ENCODE data around the gene MAN1A2.
A peak's percentile ranks its signal among the peaks of the same experiment; 100 is the strongest.
"Not testable (repeated sequence)": the region's sequence is repeated elsewhere in the genome, so short reads cannot be mapped to it uniquely, and the experiment has no call there.

Gene MAN1A2

DNA sequence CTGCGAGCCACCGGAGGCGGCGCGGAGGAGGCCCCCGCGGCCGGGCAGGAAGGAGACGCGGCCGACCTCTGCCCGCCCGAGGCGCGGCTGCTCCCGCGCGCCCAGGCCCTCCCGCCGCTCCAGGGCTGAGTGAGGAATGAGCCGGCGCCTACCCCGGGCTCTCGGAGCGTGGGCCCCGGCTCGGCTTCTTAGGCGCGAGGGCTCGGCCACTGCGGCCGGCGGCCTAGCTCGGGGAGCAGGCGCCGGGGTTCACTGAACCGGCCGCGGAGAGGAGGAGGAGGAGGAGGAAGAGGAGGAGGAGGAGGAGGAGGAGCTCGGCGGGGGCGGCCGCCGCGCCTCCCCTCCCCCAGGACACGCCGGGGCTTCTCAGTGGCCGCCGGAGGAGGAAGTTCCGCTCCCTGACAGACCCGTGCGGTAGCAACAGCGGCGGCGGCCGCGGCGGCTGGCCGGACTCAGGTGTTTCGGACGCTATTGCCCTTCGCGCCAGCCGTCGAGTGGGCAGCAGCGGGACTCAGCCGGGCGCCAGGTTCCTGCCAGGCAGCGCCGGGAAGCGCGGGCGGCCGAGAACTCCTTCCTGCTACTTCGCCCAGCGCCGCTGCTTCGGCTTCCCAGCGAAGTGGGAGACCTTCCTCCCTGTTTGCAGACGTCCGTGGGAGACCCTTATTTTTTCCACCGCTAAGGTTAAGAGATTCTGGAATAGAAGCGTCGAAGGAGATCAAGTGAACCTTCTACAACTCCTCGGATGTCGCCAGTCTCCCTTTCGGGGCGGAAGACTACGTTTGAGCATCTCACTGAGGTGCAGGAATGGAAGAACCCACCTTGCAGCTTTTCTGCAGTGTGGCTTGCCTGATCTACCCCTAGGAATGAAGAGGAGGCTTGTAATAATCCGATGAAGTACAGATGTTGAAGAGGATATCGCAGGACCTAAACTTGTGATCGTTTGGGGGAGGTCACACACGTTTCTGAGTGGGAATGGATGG is at the start of gene MAN1A2:
MAN1A2 (plus strand) TSS at position 404 of the 980 bp plus-strand sequence. CDS start 735 bp downstream, outside the sequence.
- peak; percentile 18 for DNase-seq (ENCODE audit: low read depth, low spot score)

DNA sequence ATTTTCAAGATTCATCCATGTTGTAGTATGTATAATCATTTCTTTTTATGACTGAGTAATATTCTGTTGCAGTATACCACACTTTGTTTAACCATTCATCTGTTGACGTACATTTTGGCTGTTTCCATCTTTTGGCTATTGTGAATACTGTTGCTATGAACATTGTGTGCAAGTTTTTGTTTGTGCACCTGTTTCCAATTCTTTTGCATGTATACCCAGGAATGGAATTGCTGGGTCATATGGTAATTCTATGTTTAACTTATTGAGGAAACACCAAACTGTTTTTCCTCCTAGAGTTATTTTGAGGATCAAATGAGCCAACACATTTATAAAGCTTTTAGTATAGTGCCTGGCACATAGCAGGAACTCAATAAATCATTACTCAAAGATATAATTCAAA is 49.2 kb upstream of the MAN1A2 start:
- no peak for DNase-seq (ENCODE audit: low read depth, low spot score)

DNA sequence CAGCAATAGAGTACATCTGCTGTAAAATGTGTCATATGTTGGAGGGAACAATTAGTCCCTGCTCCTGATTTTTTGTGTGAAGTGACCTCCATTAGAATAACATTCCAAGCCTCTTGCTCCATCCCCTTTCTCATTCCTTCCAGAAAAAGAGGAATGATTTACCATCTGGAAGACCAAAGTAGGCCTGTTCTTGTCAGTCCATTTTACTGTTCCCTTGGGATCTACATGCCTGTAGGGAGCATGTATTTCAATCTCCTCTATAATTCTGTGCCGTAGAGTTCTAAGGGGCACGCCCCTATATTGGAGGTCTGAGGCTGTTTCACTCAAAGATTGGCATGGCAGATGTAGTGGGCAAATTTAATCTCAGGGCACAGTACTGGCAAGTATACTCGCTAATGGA is 48.8 kb upstream of the MAN1A2 start:
- DNase-seq (ENCODE audit: low read depth, low spot score), result no peak

DNA sequence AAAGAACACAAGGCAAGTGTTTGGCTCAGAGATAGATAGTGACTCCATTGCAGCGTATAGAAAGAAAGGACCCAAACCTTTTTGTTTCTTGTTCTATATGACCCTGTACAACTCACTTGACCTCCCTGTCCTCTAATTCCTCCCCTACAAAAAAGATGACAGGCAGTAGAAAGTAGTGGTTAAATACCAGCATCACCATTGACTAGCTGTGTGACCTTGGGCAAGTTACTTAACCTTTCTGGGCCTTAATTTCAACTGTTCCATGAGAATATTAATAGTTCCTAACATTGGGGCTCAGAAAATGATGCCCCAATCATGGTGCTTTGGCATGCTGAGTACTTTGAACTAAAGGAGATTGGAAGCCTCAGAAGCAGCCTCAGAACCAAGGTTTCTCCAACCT is 46.7 kb upstream of the MAN1A2 start:
- DNase-seq (ENCODE audit: low read depth, low spot score), result no peak

DNA sequence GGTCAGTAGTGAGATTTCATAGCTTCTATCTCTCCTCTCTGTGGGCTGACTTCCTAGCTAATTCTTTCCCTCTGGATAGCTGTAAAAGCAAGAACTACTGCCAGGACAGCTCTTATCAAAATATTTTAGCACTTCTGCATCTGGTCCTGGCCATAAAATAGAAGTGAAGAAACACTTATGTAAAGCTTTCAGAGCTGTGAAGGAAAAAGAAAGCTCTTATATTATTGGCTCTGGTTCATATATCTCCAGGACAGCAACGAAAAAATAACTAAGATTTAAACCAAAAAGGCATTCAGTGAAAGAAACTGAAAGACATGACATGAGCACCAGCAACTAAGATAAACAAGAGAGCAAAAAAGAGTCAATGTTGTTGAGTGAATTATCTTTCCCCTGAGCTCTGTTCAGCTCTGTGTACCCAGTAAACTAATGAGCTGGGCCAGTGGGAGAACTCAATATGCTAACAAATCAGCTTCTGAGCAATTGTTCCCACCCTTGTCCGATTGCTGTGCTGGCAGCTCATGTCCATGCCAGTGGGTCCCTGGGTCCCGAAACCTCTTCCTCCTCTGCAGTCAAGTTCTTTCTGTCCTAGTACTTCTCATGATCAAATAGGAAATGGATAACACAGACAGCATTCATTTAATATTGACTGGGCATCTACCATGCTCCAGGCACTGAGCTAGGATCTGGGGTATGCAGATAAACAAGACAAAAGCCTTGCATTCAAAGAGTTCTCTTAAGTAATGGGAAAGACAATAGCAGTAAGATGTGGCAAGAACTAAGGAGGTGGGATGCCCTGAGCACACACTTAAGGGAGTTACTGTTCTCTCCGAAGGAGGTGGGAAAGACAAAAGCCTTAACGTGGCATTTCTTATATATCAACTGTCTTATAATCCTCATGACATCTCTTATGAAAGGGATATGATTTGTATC is 45.3 kb upstream of the MAN1A2 start:
- no peak for DNase-seq (ENCODE audit: low read depth, low spot score)

DNA sequence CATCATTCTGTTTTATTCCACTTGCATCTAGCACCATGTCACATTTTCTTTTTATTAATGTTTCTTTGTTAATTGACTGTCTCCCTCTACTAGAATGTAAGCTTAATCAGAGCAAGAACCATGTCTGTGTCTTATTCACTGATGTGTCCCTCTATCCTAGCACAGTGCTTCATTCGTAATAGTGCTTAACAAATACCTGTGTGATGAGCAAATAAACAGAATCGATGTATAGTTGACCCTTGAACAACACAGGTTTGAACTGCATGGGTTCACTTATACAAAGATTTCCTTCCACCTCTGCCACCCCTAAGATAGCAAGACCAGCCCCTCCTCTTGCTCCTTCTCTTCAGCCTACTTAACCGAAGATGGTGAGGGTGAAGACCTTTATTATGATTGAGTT is 42.9 kb upstream of the MAN1A2 start:
- DNase-seq (ENCODE audit: low read depth, low spot score), result no peak

DNA sequence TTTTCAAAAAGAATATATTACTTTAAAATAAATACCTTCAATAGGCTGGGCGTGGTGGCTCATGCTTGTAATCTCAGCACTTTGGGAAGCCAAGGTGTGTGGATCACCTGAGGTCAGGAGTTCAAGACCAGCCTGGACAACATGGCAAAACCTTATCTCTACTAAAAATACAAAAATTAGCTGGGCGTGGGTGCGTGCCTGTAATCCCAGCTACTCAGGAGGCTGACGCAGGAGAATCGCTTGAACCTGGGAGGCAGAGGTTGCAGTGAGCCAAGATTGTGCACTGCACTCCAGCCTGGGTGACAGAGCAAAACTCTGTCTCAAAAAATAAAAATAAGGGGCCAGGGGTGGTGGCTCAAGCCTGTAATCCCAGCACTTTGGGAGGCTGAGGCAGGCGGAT is 41.2 kb upstream of the MAN1A2 start:
- not testable (repeated sequence) for DNase-seq (ENCODE audit: low read depth, low spot score)

DNA sequence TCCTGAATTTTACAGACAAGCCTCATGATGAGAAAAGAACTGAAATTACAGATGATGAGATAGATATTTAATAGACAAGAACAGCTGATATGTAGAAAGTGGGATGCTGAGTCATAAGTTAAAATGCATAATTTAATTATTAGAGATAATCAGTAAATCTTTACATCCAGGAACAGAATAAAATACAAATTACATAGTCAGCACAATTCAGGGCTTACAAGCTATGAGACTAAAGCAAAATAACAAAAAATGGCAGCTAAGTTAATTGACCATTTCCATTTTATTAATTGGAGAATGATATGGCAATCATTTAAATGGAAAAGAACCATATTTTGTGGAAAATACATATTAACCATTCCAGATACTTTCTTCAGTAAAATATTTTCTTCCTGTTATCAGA is 40.2 kb upstream of the MAN1A2 start:
- no peak for DNase-seq (ENCODE audit: low read depth, low spot score)

DNA sequence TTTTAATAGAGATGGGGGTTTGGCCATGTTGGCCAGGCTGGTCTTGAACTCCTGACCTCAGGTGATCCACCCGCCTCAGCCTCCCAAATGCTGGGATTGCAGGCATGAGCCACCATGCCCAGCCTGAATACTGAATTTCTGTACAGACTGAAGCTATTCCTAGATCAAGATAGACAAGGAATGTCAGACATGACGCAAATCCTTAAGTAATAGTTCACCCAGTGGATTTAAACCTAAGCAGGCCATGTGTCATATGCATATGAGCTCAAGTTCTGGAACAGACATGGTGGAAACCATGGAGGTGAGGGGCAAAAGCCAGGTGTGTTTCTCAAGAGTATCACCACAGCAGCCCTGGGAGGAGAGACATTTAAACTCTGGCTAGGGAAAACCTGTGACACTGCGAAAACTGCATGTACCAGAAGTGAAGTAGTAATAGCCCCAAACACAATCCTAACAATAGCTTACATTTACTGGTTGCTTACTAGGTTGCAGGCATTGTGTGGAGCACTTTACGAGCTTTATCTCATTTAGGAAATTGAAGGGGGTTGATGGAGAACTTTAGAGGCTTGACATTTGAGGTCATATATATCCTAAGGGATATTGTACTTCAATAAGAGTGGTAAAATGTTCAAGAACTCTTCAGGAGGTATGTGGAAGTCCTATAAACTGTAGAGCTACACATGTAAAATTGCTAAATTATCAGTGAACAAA is 31.7 kb upstream of the MAN1A2 start:
- no peak for DNase-seq (ENCODE audit: low read depth, low spot score)

DNA sequence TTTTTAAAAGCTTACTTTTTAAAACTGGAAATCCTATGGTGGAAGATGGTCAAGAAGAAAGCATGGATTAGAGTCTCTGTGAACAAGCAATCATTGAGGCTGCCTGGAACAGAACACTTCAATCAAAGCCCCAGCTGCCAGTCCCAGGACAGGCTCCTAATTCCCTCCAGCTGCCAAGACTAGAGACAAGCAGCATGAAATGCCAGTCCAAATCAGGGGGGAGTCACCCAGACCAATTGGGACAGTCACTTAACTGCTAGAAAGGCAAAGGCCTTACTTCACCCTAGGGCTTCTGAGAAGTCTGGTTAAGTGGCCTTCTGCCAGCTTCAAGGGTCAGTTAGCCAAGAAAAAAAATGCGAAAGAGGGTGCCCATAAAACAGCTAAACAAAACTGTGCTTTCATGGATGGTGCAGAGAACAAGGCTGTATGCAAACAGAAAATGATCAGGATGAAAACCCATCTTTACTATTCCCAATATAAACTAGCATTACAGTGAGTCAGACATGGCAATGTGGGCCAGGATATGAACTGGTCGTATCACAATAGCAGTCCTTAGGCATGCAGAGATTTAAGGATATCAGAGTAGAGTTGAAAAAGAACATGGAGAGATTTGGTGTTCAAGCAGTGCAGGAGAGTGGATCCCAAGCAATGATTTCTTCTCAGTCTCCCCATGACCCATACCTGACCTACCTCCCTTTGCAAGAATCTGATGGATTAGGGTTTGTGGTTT is 31.0 kb upstream of the MAN1A2 start:
- DNase-seq (ENCODE audit: low read depth, low spot score), result no peak

DNA sequence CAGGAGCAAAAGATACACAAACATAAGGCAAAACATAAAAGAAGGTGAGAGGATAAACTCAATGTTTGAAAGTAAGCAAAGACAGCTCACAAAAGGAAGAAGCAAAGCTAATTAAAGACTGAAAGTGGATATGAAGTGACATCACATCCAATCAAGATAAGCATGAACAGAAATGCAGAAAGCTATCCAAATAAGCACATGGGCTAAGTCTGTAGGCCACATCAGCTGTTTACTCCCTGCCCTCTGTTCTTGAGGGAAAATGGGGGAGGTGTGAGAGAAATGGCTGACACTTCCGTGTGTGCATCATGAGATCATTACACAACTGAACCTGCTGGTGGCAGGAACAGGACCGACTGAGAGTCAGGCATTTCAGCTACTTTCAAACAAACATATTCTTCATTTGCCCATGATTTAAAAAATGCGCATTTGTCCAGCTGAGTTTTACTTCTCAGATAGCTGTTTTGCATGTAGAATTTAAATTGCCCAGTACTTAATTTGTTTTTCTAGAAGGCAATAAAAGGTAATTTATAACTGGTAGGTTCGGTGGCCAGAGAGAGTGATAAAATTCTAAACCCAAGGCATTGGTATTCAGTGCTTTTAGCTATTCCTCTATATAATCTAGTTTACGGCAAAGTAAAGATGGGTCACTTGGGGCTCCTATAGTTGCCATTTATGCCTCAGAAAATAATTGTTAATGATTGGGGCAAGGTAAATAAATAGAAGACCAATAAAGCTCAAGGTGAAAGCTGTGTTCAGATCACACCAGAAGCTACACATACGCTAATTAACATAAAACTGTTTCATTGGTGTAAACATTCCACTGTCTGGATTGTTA is 27.2 kb upstream of the MAN1A2 start:
- no peak for DNase-seq (ENCODE audit: low read depth, low spot score)

DNA sequence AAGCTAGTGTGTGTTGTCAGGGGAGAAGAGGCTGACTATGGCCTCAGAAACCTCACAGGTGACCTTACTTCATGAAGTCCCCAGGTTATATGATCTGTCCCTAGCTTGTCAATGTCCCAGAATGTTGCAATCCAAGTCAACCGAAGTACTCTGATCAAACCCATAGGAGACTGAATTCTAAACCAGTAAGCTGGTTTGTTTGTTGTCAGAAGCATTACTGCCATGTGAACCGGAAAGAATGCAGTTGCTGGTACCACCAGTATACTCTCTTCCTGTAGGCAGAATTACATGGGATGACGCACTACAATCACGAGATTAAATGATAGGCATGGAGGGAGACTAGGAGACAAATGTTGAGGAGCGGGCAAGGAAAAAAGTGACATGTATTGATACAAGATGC is 26.1 kb upstream of the MAN1A2 start:
- DNase-seq (ENCODE audit: low read depth, low spot score), result no peak

DNA sequence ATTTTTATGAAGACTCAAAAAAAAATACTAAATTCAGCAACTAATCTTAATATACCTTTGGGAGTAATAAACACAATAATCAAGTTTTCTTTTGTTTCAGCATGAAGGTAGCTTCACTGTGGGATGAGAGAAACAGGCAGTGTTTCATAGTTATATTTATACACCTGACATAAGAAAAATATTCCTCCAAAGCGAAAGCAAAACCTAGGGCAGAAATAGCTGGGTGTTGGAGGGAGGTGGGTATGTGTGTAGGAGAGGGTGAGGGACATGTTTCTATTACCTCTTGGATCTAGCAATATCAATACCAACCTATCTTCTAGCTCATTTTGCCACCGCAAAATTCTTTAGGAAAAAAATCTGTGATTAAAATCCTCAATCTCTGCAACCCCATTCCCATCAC is 24.9 kb upstream of the MAN1A2 start:
- no peak for DNase-seq (ENCODE audit: low read depth, low spot score)

DNA sequence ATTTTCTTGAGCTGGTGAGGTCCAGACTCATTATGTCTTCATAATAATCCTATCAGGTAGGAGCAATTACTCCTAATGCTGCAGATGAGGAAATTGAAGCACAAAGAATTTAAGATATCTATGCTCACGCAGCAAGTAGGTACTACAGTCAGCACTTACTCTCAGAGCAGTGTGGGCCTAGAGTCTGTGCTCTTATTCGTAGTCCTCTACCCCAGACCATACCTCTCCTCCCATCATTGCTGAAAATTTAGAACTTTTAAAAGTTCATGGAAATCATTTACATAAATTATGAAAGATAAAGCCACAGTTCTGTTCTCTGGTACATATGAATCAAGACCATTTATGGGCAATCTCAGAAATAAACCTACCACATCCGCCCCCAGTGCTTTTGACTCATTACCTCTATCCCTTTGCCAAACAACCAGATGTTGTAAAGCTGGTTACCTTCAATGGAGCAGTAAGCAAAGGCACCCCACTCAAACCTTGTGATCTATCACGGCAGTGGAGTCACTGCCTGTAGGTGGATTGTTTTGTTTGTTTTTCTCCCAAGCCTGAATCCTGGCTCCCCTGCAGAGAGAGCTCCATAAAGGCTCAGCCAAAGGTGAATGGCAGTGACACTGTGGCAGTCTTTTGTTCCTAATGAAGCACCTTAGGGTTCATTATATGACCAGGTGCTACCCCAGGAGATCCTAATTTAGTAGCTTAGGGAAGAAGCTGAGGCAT is 20.9 kb upstream of the MAN1A2 start:
- DNase-seq (ENCODE audit: low read depth, low spot score), result no peak

DNA sequence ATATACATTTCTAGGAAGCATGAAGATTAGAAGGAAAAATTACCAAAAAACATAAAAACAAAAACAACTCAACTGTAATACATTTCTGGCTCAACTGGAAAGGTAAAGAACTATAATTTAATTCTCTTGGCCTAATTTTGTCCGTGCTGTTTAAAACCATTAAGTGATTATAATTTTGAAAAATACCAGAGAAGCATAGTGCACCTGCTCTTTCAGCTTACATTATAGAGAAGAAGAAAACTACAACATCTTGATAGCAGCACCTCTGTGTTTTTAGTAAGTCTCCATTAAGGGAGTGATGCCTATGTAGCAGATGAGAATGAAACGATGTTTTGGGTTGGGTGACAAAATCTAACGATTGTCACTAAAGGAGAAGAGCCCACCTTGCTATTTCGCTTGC is 19.3 kb upstream of the MAN1A2 start:
- DNase-seq (ENCODE audit: low read depth, low spot score), result no peak

DNA sequence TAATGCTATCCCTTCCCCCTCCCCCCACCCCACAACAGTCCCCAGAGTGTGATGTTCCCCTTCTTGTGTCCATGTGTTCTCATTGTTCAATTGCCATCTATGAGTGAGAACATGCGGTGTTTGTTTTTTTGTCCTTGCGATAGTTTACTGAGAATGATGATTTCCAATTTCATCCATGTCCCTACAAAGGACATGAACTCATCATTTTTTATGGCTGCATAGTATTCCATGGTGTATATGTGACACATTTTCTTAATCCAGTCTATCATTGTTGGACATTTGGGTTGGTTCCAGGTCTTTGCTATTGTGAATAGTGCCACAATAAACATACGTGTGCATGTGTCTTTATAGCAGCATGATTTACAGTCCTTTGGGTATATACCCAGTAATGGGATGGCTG is 14.6 kb upstream of the MAN1A2 start:
- not testable (repeated sequence) for DNase-seq (ENCODE audit: low read depth, low spot score)

DNA sequence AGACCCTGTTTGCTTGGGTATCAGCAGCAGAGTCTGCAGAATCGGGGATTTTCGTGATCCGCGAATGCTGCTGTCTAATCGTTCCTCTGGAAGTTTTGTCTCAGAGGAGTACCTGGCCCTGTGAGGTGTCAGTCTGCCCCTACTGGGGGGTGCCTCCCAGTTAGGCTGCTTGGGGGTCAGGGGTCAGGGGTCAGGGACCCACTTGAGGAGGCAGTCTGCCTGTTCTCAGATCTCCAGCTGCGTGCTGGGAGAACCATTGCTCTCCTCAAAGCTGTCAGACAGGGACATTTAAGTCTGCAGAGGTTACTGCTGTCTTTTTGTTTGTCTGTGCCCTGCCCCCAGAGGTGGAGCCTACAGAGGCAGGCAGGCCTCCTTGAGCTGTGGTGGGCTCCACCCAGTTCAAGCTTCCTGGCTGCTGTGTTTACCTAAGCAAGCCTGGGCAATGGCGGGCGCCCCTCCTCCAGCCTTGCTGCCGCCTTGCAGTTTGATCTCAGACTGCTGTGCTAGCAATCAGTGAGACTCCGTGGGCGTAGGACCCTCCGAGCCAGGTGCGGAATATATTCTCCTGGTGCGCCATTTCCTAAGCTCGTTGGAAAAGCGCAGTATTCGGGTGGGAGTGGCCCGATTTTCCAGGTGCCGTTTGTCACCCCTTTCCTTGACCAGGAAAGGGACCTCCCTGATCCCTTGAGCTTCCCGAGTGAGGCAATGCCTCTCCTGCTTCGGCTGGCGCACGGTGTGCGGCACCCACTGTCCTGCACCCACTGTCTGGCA is 9.2 kb upstream of the MAN1A2 start:
- not testable (repeated sequence) for DNase-seq (ENCODE audit: low read depth, low spot score)

DNA sequence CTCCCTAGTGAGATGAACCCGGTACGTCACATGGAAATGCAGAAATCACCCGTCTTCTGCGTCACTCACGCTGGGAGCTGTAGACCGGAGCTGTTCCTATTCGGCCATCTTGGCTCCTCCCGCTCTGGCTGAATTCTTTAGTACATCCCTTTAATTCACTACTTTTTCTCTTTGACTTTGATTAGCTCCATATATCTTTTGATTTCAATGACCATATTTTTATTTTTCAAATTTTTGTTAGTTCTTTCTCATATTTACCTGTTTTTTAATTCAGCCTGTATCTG is 8.7 kb upstream of the MAN1A2 start:
- DNase-seq (ENCODE audit: low read depth, low spot score), result not testable (repeated sequence)

Data from brain pericyte (primary cell).